Subcutaneous abdominal adipose tissue (tissue), 5 donors: Measurements from ENCODE around the gene KLK14.
A peak's percentile ranks its signal among the peaks of the same experiment; 100 is the strongest.

ENCODE experiments used
- H3K27ac ChIP-seq: one replicate; pipeline ENCODE4 v1.7.0; 2013; ENCODE audit warnings: low read depth, mild to moderate bottlenecking, inconsistent platforms, low read length, moderate library complexity
- H3K27me3 ChIP-seq, 5 donors: one replicate each; pipeline ENCODE4 v1.7.0; 2013; ENCODE audit warnings: low read length in 5 of 5, inconsistent platforms in 1 of 5; ENCODE audit not compliant: control insufficient read depth in 5 of 5, insufficient read depth in 4 of 5
- H3K36me3 ChIP-seq, 5 donors: one replicate each; pipeline ENCODE4 v1.7.0; 2013; ENCODE audit warnings: low read length in 5 of 5; ENCODE audit not compliant: control insufficient read depth in 5 of 5, insufficient read depth in 5 of 5
- H3K4me1 ChIP-seq, 5 donors: one replicate each; pipeline ENCODE4 v1.7.0; 2013; ENCODE audit warnings: low read length in 5 of 5, mild to moderate bottlenecking in 3 of 5, moderate library complexity in 1 of 5; ENCODE audit not compliant: control insufficient read depth in 5 of 5, insufficient read depth in 5 of 5
- H3K4me3 ChIP-seq, 5 donors: one replicate each; pipeline ENCODE4 v1.7.0; 2013; ENCODE audit warnings: low read length in 5 of 5, low read depth in 1 of 5
- H3K9ac ChIP-seq, 5 donors: one replicate each; pipeline ENCODE4 v1.7.0; 2013; ENCODE audit warnings: low read length in 5 of 5, mild to moderate bottlenecking in 4 of 5, moderate library complexity in 3 of 5
- H3K9me3 ChIP-seq, 5 donors: one replicate each; pipeline ENCODE4 v1.7.0; 2013; ENCODE audit warnings: low read length in 5 of 5; ENCODE audit not compliant: control insufficient read depth in 5 of 5
- donor health status: healthy.
- donor health status: healthy.
- donor health status: healthy.
- donor health status: healthy.
- donor health status: healthy.

KLK14 gene

GRCh38 chr19:51082611-51083010 is at the start of gene KLK14:
TSS of gene KLK14 (minus strand) at chr19:51082887. CDS start at chr19:51082614, 273 bp downstream.
- no peak within 1 kb of the TSS for H3K4me3 ChIP-seq
- no peaks in the 10 kb centered on the region for H3K9me3 ChIP-seq
- peaks cover 0 to 2% (median 0%) of the 10 kb centered on the region in 5 donors for H3K36me3 ChIP-seq
- no peak within 1 kb of the TSS for H3K27ac ChIP-seq
- peaks cover 0 to 4% (median 0%) of the 10 kb centered on the region in 5 donors for H3K4me1 ChIP-seq
- peaks cover 3 to 24% (median 13%) of the 10 kb centered on the region in 5 donors for H3K27me3 ChIP-seq
- H3K9ac ChIP-seq = no peak within 1 kb of the TSS

GRCh38 chr19:51131780-51132680 is 49.3 kb upstream of the KLK14 start:
- Histone ChIP-seq H3K4me3 (peak overlapping the region in 4 of 5 donors; percentile 11 to 58 (median 36)), H3K27ac (no peak overlapping the region), H3K9ac (peak overlapping the region in 1 of 5 donors; percentile 7), H3K4me1 (peaks cover 2 to 43% (median 25%) of the 10 kb centered on the region in 5 donors), H3K27me3 (peaks cover 0 to 3% (median 0%) of the 10 kb centered on the region in 5 donors), H3K9me3 (no peaks in the 10 kb centered on the region), H3K36me3 (no peaks in the 10 kb centered on the region)

DNA sequence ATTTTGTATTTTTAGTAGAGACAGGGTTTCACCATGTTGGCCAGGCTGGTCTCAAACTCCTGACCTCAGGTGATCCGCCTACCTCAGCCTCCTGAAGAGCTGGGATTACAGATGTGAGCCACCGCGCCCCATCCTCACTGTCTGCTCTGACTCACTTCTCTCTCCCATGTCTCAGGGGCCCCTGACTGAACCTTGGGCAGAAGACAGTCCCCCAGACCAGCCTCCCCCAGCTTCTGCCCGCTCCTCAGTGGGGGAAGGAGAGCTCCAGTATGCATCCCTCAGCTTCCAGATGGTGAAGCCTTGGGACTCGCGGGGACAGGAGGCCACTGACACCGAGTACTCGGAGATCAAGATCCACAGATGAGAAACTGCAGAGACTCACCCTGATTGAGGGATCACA is 47.0 kb upstream of the KLK14 start:
- H3K27ac ChIP-seq = no peak overlapping the region

GRCh38 chr19:51128227-51128626 is 45.5 kb upstream of the KLK14 start:
- Histone ChIP-seq H3K4me3 (peak overlapping the region in 2 of 5 donors; percentile 3 to 30), H3K4me1 (peaks cover 2 to 70% (median 34%) of the 10 kb centered on the region in 5 donors), H3K9me3 (no peaks in the 10 kb centered on the region), H3K36me3 (no peaks in the 10 kb centered on the region), H3K27me3 (peaks cover 0 to 7% (median 5%) of the 10 kb centered on the region in 5 donors), H3K9ac (no peak overlapping the region), H3K27ac (peak overlapping the region; percentile 46)

More for the DNA sequence above, 47.0 kb upstream of the KLK14 start:
- Histone ChIP-seq H3K4me1 (peaks cover 2 to 58% (median 27%) of the 10 kb centered on the region in 5 donors), H3K27me3 (peaks cover 0 to 3% (median 3%) of the 10 kb centered on the region in 5 donors), H3K9me3 (no peaks in the 10 kb centered on the region), H3K36me3 (no peaks in the 10 kb centered on the region), H3K4me3 (no peak overlapping the region), H3K9ac (no peak overlapping the region)

DNA sequence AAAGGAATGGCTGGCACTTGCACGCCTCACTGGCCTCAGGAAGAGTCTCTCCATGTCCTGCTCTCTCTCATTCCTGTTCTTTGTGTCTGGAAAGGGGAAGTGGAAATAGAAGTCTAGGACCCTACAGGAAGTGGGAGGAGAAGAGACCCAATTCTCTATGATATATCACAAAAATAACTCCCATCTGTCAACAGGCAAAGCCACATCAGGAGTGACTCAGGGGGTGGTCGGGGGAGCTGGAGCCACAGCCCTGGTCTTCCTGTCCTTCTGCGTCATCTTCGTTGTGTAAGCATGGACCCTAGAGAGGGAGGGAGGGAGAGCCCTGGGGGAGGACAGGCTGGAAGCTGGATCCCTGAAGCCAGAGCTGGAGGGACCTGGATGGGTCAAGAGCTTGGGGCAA is 45.1 kb upstream of the KLK14 start:
- H3K27ac ChIP-seq = peak overlapping the region; percentile 46
- H3K27me3 ChIP-seq = peaks cover 0 to 9% (median 7%) of the 10 kb centered on the region in 5 donors
- no peaks in the 10 kb centered on the region for H3K9me3 ChIP-seq
- peaks cover 2 to 75% (median 39%) of the 10 kb centered on the region in 5 donors for H3K4me1 ChIP-seq
- peak overlapping the region in 2 of 5 donors; percentile 3 to 30 for H3K4me3 ChIP-seq
- H3K36me3 ChIP-seq = no peaks in the 10 kb centered on the region
- H3K9ac ChIP-seq = no peak overlapping the region

DNA sequence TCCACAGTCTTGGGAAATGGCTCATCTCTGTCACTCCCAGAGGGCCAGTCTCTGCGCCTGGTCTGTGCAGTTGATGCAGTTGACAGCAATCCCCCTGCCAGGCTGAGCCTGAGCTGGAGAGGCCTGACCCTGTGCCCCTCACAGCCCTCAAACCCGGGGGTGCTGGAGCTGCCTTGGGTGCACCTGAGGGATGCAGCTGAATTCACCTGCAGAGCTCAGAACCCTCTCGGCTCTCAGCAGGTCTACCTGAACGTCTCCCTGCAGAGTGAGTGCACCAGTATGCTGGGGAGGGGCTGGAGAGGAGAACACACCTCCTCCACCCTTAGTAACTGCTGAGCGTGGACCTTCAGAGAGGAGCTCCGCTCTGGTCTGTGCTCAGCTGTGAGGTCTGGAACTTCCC is 44.3 kb upstream of the KLK14 start:
- Histone ChIP-seq H3K9ac (peak overlapping the region in 2 of 5 donors; percentile 14 to 48), H3K36me3 (no peaks in the 10 kb centered on the region), H3K27me3 (peaks cover 0 to 12% (median 7%) of the 10 kb centered on the region in 5 donors), H3K27ac (no peak overlapping the region), H3K4me3 (peak overlapping the region in 2 of 5 donors; percentile 20 to 29), H3K4me1 (peaks cover under 1 to 74% (median 34%) of the 10 kb centered on the region in 5 donors), H3K9me3 (no peaks in the 10 kb centered on the region)

DNA sequence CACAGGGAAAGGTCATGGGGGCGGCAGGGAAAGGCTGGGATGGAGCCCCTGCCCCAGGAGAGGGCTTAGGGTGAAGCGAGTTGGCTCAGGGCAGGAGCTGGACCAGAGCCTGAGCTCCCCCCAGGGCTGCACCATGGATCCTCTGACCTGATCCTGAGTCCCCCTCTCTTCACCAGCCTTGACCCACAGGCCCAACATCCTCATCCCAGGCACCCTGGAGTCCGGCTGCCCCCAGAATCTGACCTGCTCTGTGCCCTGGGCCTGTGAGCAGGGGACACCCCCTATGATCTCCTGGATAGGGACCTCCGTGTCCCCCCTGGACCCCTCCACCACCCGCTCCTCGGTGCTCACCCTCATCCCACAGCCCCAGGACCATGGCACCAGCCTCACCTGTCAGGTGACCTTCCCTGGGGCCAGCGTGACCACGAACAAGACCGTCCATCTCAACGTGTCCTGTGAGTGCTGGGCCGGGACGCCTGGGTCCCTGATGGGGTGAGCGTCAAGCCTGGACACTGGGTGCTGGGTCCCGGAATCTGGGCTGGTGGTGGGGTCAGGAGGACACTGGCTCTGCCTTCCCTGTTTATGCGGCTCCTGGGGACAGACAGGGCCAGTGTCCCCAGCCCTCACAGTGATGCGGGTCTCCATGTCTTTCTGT is 42.9 kb upstream of the KLK14 start:
- H3K36me3 ChIP-seq = no peaks in the 10 kb centered on the region
- H3K4me3 ChIP-seq = peak overlapping the region in 4 of 5 donors; percentile 4 to 19 (median 14)
- H3K27ac ChIP-seq = no peak overlapping the region
- peak overlapping the region in 1 of 5 donors; percentile 43 for H3K9ac ChIP-seq
- peaks cover 0 to 72% (median 29%) of the 10 kb centered on the region in 5 donors for H3K4me1 ChIP-seq
- H3K27me3 ChIP-seq = peaks cover 0 to 12% (median 6%) of the 10 kb centered on the region in 5 donors
- no peaks in the 10 kb centered on the region for H3K9me3 ChIP-seq

DNA sequence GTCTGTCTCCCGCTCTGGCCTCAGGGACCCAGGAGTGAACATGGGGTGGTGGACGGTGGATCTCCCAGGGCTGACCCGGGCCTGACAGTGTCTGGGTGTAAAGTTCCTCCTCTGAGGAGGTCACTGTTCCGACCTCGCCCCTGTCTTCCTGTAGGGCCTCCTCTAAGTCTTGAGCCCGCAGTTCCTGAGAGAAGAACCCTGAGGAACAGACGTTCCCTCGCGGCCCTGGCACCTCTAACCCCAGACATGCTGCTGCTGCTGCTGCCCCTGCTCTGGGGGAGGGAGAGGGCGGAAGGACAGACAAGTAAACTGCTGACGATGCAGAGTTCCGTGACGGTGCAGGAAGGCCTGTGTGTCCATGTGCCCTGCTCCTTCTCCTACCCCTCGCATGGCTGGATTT is 42.0 kb upstream of the KLK14 start, which contains the start of gene SIGLEC9:
TSS of gene SIGLEC9 (plus strand) at position 178 of the 400 bp plus-strand sequence. CDS start at position 247, 69 bp downstream.
- Histone ChIP-seq H3K4me1 (peaks cover 0 to 76% (median 30%) of the 10 kb centered on the region in 5 donors), H3K27ac (no peak within 1 kb of the TSS), H3K27me3 (peaks cover 0 to 12% (median 4%) of the 10 kb centered on the region in 5 donors), H3K4me3 (peak within 1 kb of the TSS in 4 of 5 donors; percentile 4 to 19 (median 14)), H3K9ac (peak within 1 kb of the TSS in 1 of 5 donors; percentile 43), H3K36me3 (no peaks in the 10 kb centered on the region), H3K9me3 (no peaks in the 10 kb centered on the region)

- Histone ChIP-seq H3K9me3 (no peaks in the 10 kb centered on the region), H3K9ac (no peak overlapping the region), H3K27ac (no peak overlapping the region), H3K36me3 (no peaks in the 10 kb centered on the region), H3K4me3 (peak overlapping the region in 1 of 5 donors; percentile 2), H3K27me3 (peaks cover 0 to 12% (median 4%) of the 10 kb centered on the region in 5 donors), H3K4me1 (peaks cover 0 to 80% (median 32%) of the 10 kb centered on the region in 5 donors)
These were observed 41.5 kb upstream of the KLK14 start for GRCh38 chr19:51124216-51124615.
